Sigmoid colon (tissue), 7 donors: Measurements from ENCODE around the gene HTT-AS. TPM values are rescaled to one million over a fixed set of nuclear protein-coding genes. Genes with fewer than 3 reads are reported as not detected.
"Not testable (repeated sequence)": the region's sequence is repeated elsewhere in the genome, so short reads cannot be mapped to it uniquely, and the experiment has no call there.

Source experiments
- DNase-seq: peaks from one replicate; pipeline ENCODE4 v3.0.0-alpha.2; 2019
- H3K27ac ChIP-seq, 4 donors: fragments of 200-600 bp; sonication (generic); one replicate each; pipeline ENCODE4 v1.5.1; 2016 to 2019; ENCODE audit warnings: mild to moderate bottlenecking in 1 of 4
- H3K27me3 ChIP-seq, 3 donors: fragments of 200-600 bp; sonication (generic); one replicate each; pipeline ENCODE4 v1.5.1; 2019; ENCODE audit warnings: mild to moderate bottlenecking in 1 of 3
- H3K36me3 ChIP-seq, 4 donors: fragments of 200-600 bp; sonication (generic); one replicate each; pipeline ENCODE4 v1.5.1; 2016 to 2019
- H3K4me1 ChIP-seq, 4 donors: fragments of 200-600 bp; sonication (generic); one replicate each; pipeline ENCODE4 v1.5.1; 2017 to 2019
- H3K4me3 ChIP-seq, 4 donors: fragments of 200-600 bp; sonication (generic); one replicate each; pipeline ENCODE4 v1.5.1; 2017 to 2019; ENCODE audit warnings: mild to moderate bottlenecking in 2 of 4, moderate library complexity in 1 of 4
- H3K9me3 ChIP-seq, 4 donors: fragments of 200-600 bp in 3 of 4; sonication (generic) in 3 of 4; one replicate each; pipeline versions ENCODE4 v1.5.1 to v1.6.1; 2013 to 2019
- EP300 ChIP-seq, 4 donors: sonication (generic); formaldehyde crosslinking; IDR thresholded peaks; one replicate each; pipeline ENCODE4 v1.6.1; 2017; ENCODE audit warnings: antibody characterized with exemption in 4 of 4
- POLR2A ChIP-seq, 2 donors: fragments of 450-650 bp; IDR thresholded peaks; one replicate each; pipeline ENCODE4 v1.6.1; 2016; ENCODE audit warnings: antibody characterized with exemption in 2 of 2, mild to moderate bottlenecking in 2 of 2, moderate library complexity in 2 of 2
- POLR2AphosphoS5 ChIP-seq, 4 donors: sonication (generic); formaldehyde crosslinking; IDR thresholded peaks; one replicate each; pipeline ENCODE4 v1.6.1; 2017; ENCODE audit warnings: antibody characterized with exemption in 4 of 4
- WGBS, 2 donors: extraction: QIAGEN DNeasy Blood & Tissue Kit; methylation state at CpG; one replicate each; pipeline ENCODE4 v1.1.7; 2013; 5-methylcytosine and 5-hydroxymethylcytosine counted together
- intact Hi-C: fragments of 100-400 bp; cut with DNase I; formaldehyde crosslinking; loops from one replicate; pipeline ENCODE4 v1.15.1; 2023
- polyA plus RNA-seq, 3 donors: library from polyadenylated mRNA; stranded (reverse); fragments of 200-250 nt; gene quantifications; one replicate each; pipeline ENCODE4 v1.2.3, GENCODE V29; 2013
- total RNA-seq, 4 donors: library from RNA; depleted of rRNA; stranded (reverse); fragments of >200 nt; gene quantifications; one replicate each; pipeline ENCODE4 v1.1.0, GENCODE V29; 2016
- TF ChIP-seq, protein P1 (sequence below), 4 experiments: fragments of 450-650 bp in 3 of 4; fragments of 200-600 bp in 1 of 4; IDR thresholded peaks; one replicate each; pipeline ENCODE4 v1.5.1; 2016 to 2019; ENCODE audit warnings: antibody characterized with exemption in 4 of 4, mild to moderate bottlenecking in 3 of 4, moderate library complexity in 2 of 4
- donor health status: healthy with polysubstance abuse.
- donor health status: Bipolar disorder and iron deficiency.
- donor health status: healthy.

Gene HTT-AS
- total and polyA plus RNA-seq, 7 donors, result not detected

DNA sequence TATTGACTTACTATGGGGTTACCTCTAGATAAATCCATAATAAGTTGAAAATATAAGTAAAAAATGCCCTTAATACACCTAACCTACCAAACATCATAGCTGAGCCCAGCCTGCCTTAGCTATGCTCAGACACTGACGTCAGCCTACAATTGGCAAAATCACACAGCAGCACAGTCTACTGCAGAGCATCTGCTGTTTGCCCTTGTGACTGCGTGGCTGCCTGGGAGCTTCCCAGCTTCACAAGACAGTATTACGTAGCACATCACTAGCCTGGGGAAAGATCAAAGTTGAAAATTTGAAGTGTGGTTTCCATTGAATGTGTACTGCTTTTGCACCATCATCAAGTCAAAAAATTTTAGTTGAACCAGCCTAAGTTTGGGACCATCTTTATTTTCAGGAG lies 8.8 kb downstream of the HTT-AS start:
- WGBS, 2 donors, result 86 to 93% methylated on average over 3 of the region's 3 CpGs
- no peak for DNase-seq
- Histone ChIP-seq H3K9me3 (no peaks in the 10 kb centered on the region), H3K27ac (no peak overlapping the region), H3K36me3 (no peaks in the 10 kb centered on the region), H3K27me3 (no peaks in the 10 kb centered on the region), H3K4me3 (no peak overlapping the region), H3K4me1 (no peaks in the 10 kb centered on the region)
- no peak for TF ChIP-seq POLR2AphosphoS5 (IDR thresholded peaks at IDR 0.05)
- no peak for TF ChIP-seq POLR2A (IDR thresholded peaks at IDR 0.05)
- no peak for TF ChIP-seq EP300 (IDR thresholded peaks at IDR 0.05)
- intact Hi-C loops, result no loop called here

GRCh38 chr4:3062471-3062870 lies 11.9 kb downstream of the HTT-AS start:
- Histone ChIP-seq H3K27me3 (no peaks in the 10 kb centered on the region), H3K9me3 (no peaks in the 10 kb centered on the region), H3K4me1 (no peaks in the 10 kb centered on the region), H3K4me3 (no peak overlapping the region), H3K36me3 (no peaks in the 10 kb centered on the region), H3K27ac (no peak overlapping the region)
- TF ChIP-seq EP300 (IDR thresholded peaks at IDR 0.05), result no peak
- TF ChIP-seq, protein P1, sequence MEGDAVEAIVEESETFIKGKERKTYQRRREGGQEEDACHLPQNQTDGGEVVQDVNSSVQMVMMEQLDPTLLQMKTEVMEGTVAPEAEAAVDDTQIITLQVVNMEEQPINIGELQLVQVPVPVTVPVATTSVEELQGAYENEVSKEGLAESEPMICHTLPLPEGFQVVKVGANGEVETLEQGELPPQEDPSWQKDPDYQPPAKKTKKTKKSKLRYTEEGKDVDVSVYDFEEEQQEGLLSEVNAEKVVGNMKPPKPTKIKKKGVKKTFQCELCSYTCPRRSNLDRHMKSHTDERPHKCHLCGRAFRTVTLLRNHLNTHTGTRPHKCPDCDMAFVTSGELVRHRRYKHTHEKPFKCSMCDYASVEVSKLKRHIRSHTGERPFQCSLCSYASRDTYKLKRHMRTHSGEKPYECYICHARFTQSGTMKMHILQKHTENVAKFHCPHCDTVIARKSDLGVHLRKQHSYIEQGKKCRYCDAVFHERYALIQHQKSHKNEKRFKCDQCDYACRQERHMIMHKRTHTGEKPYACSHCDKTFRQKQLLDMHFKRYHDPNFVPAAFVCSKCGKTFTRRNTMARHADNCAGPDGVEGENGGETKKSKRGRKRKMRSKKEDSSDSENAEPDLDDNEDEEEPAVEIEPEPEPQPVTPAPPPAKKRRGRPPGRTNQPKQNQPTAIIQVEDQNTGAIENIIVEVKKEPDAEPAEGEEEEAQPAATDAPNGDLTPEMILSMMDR (IDR thresholded peaks at IDR 0.05), result no peak
- TF ChIP-seq POLR2A (IDR thresholded peaks at IDR 0.05), result no peak
- no peak for TF ChIP-seq POLR2AphosphoS5 (IDR thresholded peaks at IDR 0.05)
- WGBS, 2 donors, result 87 to 93% methylated on average over 12 of the region's 12 CpGs
- no peak for DNase-seq
- intact Hi-C loops, result no loop called here

DNA sequence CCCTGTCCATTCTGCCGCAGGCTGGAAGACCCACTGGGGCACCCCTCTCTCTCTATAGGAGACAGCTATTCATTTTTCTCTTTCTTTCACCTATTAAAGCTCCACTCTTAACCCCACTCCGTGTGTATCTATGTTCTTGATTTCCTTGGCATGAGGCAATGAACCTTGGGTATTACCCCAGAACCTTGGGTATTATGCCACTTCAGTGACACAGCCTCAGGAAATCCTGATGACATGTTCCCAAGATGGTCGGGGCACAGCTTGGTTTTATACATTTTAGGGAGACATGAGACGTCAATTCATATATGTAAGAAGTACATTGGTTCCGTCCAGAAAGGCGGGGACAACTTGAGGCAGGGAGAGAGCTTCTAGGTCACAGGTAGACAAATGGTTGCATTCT lies 13.4 kb downstream of the HTT-AS start:
- DNase-seq, result no peak
- Histone ChIP-seq H3K4me3 (no peak overlapping the region), H3K36me3 (no peaks in the 10 kb centered on the region), H3K27me3 (no peaks in the 10 kb centered on the region), H3K27ac (no peak overlapping the region), H3K9me3 (no peaks in the 10 kb centered on the region), H3K4me1 (no peaks in the 10 kb centered on the region)
- intact Hi-C loops, result no loop called here
- TF ChIP-seq, protein P1 (IDR thresholded peaks at IDR 0.05), result no peak
- TF ChIP-seq EP300 (IDR thresholded peaks at IDR 0.05) (no peak), POLR2A (IDR thresholded peaks at IDR 0.05) (no peak), POLR2AphosphoS5 (IDR thresholded peaks at IDR 0.05) (no peak)
- WGBS, 2 donors, result 92 to 93% methylated on average over 6 of the region's 6 CpGs

- WGBS, 2 donors, result 93 to 97% methylated on average over 6 of the region's 6 CpGs
- intact Hi-C loops, result no loop called here
- DNase-seq, result no peak
- TF ChIP-seq EP300 (IDR thresholded peaks at IDR 0.05), result no peak
- TF ChIP-seq POLR2A (IDR thresholded peaks at IDR 0.05), result no peak
- Histone ChIP-seq H3K36me3 (no peaks in the 10 kb centered on the region), H3K27ac (no peak overlapping the region), H3K4me3 (no peak overlapping the region), H3K27me3 (no peaks in the 10 kb centered on the region), H3K9me3 (no peaks in the 10 kb centered on the region), H3K4me1 (no peaks in the 10 kb centered on the region)
Measured at GRCh38 chr4:3059943-3060342, 14.4 kb downstream of the HTT-AS start.

DNA sequence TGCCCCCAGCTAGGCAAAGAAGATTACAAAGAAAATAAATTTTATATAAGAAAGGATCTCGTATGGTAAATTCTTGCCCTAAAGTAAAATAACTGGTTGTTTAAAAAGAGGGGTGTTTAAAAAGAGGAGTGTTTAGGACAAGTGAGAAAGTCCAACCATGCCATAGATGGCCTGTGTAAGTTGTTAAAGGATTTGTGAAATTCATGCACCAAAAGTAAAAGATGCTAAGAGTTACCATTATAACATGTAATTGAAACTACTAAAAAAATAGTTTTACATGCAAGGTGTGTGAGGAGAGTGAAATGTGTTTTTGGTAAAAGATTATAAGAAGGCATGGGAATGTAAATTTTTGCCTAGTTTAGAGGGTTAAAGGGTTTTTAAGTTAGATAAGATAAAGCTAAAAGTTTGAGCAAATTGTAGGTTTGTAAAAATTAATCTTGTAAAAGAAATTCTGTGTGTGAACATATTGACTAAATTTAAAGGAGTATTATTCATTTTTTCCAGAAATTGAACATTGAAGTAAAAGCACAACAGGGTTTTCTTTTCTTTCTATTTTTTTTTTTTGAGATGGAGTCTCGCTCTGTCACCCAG lies 20.1 kb downstream of the HTT-AS start:
- Histone ChIP-seq H3K27ac (no peak overlapping the region), H3K9me3 (no peaks in the 10 kb centered on the region), H3K4me1 (no peaks in the 10 kb centered on the region), H3K36me3 (no peaks in the 10 kb centered on the region), H3K4me3 (no peak overlapping the region), H3K27me3 (no peaks in the 10 kb centered on the region)
- no peak for DNase-seq
- WGBS, 2 donors, result 98 to 99% methylated on average over 2 of the region's 2 CpGs
- intact Hi-C loops, result no loop called here
- TF ChIP-seq, protein P1 (IDR thresholded peaks at IDR 0.05), result no peak
- TF ChIP-seq POLR2AphosphoS5 (IDR thresholded peaks at IDR 0.05), result no peak
- TF ChIP-seq EP300 (IDR thresholded peaks at IDR 0.05), result no peak
- TF ChIP-seq POLR2A (IDR thresholded peaks at IDR 0.05), result no peak

GRCh38 chr4:3051141-3051897 lies 23.0 kb downstream of the HTT-AS start:
- intact Hi-C loops, H3K4me1 ChIP-seq, H3K27me3 ChIP-seq, H3K36me3 ChIP-seq, H3K4me3 ChIP-seq, H3K9me3 ChIP-seq, DNase-seq, H3K27ac ChIP-seq: not testable (repeated sequence)
- WGBS, 2 donors, result 85 to 93% methylated on average over 11 to 12 of the region's 12 CpGs
